Putamen (tissue), 1 donor: Measurements from ENCODE around the gene GIPC3.
A peak's percentile ranks its signal among the peaks of the same experiment; 100 is the strongest.
"Not testable (repeated sequence)": the region's sequence is repeated elsewhere in the genome, so short reads cannot be mapped to it uniquely, and the experiment has no call there.

Source experiments
- DNase-seq: peaks from one replicate; pipeline ENCODE4 v3.0.0-alpha.2; 2016; ENCODE audit warnings: low spot score

GIPC3 gene

DNA sequence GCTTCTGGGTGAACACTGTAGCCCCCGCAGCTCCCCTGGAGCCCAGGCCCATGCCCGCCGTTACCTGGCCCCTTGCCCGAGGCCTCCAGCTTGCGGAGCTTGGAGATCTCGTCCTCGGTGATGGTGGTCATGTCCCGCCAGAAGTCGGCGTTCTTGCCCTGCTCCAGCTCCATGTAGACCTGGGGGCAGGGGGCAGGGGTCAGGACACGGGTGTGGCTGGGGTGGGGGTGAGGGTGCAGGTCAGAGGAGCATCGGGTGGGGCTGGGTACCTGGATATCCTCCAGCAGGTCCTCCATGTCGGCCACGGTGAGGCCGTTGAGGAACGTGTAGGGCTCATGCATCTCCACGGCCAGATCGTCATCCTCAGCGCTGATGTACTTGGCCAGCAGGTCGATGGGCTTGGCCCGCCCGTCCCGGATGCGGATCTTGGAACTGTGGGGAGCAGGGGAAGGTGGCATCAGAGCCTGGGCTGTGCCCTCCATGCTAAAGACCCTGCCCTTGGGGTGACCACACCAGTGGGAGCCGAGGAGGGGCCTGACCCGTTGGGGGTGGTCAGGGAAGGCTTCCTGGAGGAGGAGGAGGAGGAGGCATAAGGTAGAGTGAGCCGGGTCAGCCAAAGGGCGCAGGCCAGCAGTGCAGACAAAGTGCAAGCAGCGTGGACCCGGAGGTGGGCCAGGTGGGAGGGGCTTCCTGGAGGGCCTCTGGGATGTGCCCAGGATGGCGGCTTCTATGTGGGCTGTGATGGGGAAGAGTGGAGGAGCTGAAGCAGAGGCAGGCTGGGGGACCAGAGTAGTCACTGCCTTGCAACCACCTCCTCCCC, 33.7 kb downstream of the GIPC3 start:
- no peak for DNase-seq

DNA sequence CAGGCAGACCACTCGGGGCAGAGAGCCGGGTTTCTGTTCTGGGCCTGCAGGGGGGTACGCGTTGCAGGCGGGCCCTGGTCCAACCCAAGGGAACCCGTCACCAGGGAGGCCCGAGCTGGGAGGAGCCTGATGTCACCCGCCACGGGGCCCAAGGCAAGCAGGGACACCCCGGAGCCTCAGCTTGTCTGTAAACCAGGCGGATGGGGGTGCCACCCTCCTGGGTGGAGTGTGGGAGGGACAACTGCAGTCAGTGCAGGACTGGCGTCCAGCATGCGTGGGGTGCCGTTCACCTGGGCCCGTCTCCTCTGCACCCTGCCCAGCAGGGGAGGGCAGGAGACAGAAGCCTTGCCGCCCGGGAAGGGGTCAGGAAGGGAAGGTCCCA, 34.3 kb downstream of the GIPC3 start:
- DNase-seq, result no peak

DNA sequence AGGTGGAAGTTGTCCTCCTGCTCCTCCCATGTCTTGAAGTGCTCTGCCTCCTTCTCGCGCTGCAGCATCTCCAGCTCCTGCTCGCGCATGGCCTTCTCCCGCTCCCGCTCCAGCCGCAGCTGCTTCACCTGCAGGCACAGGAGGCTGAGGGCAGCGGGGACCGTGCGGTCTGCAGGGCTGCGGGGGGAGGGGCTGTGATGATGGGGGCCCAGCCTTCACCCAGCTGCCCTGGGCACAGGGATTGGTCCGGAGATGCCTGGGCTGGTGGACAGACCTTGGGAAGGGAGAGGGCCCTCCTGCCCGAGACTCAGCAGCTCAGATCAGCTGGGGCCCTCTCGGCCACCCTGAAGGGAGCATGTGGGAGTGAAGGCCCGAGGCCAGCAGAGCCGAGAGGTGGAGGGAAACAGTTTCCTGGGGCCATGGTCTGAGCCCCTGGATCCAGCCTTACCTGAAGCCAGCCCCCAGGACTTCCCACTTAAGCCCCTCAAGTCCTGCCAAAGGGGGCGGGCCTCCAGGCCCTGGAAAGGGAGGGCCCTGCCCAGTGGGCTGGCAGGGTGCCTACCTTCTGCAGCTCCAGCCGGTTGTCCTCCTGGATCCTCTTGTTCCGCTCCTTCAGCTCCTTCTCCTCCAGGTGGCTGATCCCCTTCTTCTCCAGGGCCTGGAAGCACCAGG, 35.0 kb downstream of the GIPC3 start:
- no peak for DNase-seq

DNA sequence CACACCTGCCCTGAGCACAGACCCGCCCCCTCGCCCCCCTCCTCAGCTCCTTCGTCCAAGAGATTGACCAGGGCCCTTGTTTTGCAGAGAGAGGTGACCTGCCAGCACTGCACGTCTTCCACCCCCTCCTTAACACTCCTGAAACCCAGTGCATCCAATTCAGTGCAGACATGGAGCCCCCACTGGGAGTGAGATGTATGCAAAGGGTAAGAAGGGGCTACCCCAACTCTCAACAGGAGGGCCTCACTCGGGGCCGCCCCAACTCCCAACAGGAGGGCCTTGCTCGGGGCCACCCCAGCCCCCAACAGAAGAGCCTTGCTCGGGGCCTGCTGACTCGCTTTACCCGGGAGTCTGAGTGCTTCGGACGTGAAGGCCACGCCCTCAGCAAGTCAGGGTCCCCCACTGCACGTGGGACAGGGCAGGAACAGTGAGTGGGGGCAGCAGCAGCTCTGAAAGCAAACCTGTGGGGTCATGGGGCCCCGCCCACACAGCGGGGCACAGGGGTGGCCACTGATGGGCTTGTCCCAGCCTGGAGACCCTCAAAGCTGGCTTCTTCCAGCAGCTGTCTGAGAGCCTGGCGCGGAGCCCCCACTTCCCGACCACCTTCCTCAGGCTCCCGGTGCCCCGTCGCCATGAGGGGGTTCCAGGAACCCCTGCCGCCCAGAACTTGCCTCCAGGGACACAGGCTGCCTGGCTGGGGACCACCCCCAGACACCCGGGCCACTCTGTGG, 35.7 kb downstream of the GIPC3 start:
- DNase-seq, result no peak

DNA sequence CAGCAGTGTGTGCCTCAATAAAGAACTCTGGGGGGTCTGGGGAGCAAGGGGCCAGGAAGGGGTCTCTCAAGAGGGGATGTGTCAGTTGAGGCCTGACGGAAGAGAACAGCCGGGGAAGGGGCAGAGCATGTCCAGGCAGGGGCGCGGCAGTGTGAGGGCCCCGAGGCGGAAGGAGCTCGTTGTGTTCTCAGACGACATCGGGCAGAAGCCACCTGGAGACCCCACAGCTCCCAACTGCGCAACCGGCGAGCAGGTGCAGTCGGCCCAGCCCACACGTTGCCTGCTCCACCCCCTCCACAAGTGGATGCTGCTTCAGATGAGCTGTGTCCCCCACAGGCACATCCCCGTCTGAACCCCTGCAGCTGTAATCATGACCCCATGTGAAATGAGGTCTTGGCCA, 36.4 kb downstream of the GIPC3 start:
- no peak for DNase-seq

DNA sequence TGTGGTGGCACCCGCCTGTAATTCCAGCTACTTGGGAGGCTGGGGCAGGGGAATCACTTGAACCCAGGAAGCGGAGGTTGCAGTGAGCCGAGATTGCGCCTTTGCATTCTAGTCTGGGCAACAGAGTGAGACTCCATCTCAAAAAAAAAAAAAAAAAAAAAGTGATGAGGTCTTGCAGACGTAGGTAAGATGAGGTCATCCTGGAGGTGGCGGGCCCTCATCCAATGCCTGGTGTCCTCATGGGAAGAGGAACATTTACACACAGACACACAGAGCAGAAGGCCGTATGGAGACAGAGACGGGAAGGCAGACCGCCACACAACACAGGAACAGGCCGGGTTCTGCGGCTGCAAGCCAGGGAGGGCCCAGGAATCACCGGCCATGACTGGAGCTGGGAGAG, 36.9 kb downstream of the GIPC3 start:
- DNase-seq, result no peak

DNA sequence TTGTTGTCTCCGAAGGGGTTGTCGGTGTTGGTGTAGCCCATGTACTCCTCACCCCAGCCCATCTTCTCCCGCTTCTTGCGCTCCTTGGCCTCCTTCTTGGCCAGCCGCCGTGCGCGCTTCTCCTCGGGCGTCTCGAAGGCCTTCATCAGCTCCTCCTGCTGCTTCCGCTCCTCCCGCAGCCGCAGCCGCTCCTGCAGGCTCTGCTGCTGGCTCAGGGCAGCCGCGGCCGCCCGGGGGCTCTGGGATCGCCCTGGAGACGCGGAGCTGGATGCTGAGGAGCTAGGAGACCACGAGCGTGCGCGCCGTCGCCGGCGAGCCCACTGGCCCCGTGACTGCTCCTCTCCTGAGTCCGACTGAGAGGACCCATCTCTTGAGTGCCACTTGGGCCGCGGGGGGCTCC, 38.4 kb downstream of the GIPC3 start:
- no peak for DNase-seq

DNA sequence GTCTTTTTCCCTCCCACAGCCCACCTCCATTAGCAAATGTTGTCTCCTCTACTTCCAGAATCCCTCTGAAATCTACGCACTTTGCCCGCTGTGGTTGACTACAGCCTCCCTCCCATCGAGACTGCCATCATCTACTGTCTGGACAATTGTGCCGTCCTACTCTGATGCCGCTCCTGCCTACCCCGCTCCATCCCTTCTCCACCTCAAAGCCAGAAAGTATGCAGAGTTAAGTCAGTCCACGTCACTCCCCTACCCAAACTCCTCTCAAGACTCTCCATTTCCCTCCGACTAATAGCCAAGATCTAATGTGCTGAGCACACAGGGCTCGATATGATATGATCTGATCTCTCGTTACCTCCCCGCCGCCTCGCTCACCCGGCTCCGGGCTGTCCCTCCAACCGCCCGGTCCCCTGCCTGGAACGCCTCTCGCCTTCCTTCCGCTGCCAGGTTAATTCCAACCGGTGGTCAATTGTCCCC, 40.8 kb downstream of the GIPC3 start:
- DNase-seq, result no peak

DNA sequence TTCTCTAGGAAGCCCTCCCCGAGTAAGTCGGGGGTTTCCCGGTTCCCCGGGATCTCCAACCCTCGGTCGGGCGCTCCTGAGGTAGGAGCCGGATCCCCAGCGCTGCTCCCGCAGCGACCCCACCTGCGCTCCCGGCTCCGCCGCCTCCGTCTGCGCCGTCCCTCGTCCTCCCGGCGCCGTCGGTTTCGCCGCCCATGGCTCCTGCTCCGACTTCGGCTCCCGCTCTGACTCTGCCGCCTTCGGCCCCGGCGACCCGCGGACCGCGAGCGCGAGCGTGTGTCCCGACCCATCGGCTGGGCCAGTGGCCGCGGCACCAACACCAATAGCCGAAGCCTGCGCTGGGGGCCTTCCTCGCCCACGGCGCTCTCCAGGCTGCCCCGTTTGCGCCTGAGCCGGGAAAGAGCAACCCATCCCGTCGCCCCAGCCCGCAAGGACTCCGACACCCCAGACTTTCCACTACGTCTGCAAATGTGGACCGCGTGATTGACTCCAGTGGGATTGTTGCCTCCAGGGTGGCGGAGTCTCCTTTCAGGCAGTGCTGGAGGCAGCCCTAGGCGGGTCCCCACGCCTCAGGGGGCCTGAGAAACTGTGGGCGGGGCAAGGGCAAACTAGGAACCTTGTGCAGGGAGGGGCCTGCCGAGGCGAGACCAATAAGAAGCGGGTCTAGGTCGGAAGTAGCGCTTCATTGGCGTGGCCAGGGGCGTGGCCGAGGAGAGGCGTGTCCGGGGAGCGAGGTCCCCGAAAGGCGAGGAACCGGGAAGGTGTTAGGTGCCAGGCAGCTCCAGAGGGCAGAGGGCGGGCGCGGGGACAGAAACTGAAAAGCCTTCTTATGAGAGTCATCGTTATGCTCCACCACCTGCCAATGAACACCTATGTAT, 41.4 kb downstream of the GIPC3 start, which contains the start of gene CACTIN:
CACTIN (minus strand) TSS at position 318 of the 878 bp plus-strand sequence; CDS start at position 290, 28 bp downstream.
- peak; percentile 98 for DNase-seq

DNA sequence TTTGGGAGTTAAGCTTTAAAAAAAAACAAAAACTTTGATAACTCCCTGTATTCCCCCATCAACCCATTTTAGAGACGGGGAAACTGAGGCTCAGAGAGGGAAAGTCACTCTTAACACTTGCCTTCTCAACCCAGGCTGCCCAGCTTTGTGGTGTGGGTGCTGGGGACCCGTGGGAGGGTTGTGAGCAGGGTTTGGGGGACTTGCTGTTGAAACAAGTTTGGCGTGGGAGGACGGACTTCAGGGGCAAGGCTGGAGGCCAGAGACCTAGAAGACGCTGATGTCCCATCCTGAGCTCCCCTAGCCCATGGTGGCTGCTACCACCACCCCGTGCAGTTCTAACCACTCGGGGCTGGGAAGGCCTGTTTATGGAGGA, 42.1 kb downstream of the GIPC3 start:
- DNase-seq, result no peak

DNA sequence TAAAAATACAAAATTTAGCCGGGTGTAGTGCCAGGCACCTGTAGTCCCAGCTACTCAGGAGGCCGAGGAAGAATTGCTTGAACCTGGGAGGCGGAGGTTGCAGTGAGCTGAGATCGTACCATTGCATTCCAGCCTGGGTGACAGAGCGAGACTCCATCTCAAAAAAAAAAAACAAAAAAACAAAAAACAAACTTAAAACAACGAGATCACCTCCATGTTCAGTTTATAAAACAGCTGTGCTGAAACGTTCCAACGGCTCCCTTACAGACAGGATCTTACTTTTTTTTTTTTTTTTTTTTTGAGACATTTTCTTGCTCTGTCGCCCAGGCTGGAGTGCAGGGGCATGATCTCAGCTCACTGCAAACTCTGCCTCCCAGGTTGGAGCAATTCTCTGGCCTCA, 43.5 kb downstream of the GIPC3 start:
- DNase-seq, result not testable (repeated sequence)

DNA sequence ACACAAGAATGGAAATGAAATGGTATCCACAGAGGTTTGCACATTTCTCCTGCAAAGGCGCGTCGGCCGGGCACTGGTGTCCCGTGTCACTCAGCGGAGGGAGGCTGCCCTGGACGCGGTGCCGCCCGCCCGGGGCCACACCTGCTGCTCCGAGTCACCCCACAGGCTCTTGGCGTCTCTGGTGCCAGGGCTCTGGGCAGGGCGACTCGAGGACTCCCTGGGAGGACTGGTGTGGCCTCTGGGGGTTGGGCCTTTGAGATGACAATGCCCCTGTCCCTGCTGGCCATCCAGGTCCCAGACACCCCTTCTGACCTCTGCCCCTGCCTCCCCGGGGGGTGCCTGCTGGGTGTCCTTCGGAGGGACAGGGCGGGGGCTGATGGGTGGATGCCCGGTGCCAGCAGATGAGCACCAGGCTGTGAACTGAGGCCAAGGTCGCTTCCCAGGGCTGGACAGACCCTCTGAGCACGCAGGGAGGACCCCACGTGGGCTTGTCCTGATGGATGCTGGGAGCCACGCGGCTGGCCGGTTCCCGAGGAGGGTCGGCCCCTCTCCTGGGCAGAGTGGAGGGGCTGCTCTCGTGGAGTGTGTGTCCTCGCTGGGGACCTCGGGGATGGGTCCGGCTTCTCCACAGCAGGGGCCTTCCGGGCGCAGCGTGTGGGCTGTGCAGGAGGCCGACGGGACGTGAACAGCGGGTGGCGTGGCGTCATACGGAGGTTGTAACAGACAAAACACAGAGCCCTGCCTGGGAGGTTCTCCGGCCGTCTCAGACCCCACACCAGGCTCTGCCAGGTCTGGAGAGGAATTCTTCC, 46.0 kb downstream of the GIPC3 start:
- no peak for DNase-seq

DNA sequence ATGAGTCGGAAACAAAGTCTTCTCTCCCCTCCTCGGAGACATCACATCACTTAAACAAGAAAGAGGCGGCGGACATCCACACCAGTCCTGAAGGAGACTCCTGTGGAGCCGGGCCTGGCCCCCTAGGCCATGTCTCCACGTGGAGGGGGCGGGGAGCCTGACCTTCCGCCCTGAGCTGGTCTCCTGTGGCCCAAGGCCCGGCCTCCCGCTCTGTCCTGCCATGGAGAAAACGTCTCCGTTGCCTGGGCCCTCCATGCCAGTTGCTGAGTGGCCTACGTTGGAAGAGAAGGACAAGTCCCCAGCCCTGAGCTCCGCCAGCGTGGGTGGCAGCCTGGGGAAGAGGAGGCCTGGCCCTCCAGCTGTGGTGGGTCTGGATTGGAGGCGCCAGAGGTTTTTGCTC, 46.8 kb downstream of the GIPC3 start:
- DNase-seq, result no peak

DNA sequence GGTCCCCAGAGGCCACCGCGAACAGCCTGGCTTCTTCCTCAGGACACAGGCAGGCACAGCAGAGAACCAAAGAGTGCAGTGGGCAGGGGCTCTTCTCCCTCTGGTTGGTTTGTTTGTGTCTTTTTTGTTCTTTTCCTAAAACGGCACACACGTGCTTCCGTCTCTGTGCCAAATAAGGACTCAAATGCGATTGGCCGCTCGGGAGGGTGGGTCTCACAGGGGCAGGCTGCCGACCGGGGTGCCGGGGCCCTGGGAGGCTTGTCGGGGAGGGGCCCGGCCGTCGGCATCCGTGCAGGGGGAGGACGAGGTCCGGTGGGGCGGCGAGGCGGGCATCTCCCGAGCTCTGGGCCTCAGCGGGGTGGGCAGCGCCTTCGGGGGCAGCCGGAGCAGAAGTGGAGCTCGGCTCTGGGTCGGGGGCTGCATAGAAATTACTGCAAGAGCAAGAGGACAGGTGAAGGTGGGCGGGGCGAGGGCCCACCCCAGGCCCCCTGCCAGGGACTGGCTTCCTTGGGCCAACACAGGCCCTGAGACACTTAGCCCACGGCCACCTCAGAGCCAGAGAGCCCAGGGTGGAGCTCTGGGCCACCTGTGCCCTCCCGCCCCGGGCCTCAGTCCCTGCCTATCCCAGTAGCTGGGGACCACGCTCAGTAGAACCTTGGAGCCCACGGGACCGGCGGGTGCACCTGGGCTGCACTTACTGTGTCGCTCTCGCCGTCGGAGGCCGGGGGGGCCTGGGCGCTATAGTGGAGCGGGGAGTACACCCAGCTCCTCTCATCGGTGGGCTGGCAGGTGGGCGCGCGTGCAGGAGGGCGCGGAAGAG, 47.7 kb downstream of the GIPC3 start:
- peak; percentile 42 for DNase-seq

DNA sequence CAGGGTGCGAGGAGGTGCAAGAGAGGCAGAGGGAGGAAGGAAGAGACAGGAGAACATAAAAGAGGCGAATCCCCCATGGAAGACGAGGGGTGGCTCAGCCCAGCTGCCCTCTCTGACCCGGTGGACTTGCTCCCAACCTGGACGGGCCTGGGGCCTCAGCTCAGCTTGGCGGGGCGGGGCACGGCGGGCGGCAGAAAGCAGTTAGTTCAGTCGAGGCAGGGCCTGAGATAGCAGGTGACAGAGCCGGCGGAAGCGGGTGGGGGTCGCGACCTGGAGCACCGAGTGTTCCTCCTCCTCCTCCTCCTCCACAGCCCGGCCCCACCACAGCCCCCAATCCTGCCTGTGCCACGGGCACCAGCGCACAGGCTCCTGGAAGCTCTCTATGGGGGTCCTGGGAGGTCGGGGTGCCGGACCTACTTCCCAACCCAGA, 48.3 kb downstream of the GIPC3 start:
- DNase-seq, result no peak

DNA sequence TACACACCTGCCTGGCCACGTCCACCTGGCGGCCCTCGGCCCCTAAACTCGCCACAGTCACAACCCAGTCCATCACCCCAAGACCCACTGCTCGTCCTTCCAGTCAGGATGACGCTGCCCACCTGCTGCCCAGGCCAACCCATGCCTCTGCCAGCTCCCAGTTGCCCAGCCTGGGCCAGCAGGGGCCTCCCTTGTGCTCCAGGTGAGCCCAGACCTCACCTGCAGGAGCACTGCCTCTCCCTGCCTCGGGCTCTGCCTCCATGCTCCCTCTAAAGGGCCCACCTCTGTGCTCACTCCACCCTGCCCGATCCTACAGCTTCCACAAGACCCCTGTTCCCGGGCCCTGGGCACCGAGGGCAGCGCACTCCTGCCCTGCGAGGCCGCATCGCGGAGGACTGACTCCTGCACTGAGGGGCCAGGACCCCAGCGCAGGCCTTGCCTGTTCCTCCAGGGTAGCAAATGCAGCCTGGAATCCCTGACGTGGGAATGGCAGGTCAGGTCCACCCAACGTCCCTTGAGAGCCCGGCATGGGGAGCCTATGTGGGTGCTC, 49.3 kb downstream of the GIPC3 start:
- DNase-seq, result no peak

DNA sequence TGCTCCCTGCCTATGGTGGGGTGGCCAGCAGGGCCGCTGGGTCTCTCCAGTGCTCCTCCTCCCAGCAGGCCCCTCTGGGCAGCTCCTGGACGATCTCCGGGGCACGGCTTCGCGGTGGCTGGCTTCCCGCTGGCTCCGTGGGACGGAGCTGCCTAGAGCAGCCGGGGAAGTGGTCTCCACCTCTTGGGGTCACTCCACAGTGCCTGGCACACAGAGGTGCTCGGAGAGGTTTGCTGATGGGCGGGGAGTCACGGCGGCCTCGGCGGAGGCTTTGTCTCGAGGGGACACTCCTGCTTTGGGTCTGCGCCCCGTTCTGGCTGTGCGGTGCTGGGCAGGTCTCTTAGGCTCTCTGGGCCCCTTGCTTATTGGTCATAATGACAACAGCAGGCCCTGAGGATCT, 51.2 kb downstream of the GIPC3 start:
- no peak for DNase-seq

DNA sequence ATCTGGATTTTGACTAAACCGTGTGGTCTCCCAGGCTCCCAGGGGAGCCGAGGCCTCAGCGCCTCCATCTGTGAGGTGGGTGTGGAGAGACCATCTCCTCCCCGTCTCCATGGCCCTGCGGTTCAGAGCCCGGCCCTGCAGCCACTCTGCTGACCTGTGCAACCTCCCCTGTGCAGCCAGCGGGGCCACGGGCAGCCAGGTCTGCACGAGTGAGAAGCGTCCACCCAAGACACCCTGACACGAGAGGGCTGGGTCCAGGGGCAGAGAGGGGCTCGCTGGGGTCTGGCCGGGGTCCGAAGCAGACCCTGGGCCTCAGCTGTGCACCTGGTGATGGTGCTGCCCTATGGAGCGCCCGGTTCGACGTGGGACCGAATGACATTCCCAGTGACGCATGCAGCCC, 51.7 kb downstream of the GIPC3 start:
- DNase-seq, result no peak

DNA sequence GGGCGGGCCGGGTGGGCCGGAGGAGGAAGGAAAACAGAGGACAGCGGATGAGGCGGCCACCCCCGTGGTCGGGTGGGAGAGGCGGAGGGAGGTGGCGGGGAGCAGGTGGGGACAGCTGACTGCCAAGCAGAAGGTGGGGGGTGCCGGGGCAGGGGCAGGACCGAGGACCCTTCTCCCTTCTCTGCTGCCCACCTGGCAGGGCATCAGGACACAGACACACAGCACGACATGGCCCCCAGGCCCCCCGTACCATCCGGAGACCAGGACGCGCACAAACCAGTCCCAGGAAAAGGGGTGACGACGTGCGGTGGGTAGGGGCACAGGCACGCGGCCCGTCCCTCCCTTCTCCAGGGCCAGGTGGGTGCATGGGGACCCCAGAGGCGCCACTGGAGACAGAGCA, 52.3 kb downstream of the GIPC3 start:
- no peak for DNase-seq
